Muscle layer of duodenum (tissue), 2 donors: ENCODE data around the gene FCMR.
"Not testable (repeated sequence)": the region's sequence is repeated elsewhere in the genome, so short reads cannot be mapped to it uniquely, and the experiment has no call there.

Experiments
- H3K27ac ChIP-seq: one replicate; pipeline ENCODE4 v1.7.0; 2013; ENCODE audit warnings: mild to moderate bottlenecking, low read length
- H3K27me3 ChIP-seq: one replicate; pipeline ENCODE4 v1.7.0; 2013; ENCODE audit warnings: low read depth, mild to moderate bottlenecking, control low read depth, low read length
- H3K36me3 ChIP-seq, 2 donors: one replicate each; pipeline ENCODE4 v1.7.0; 2013; ENCODE audit warnings: low read length in 2 of 2, control low read depth in 1 of 2, mild to moderate bottlenecking in 1 of 2; ENCODE audit not compliant: insufficient read depth in 2 of 2, control insufficient read depth in 1 of 2
- H3K4me1 ChIP-seq, 2 donors: one replicate each; pipeline ENCODE4 v1.7.0; 2013; ENCODE audit warnings: low read length in 2 of 2, mild to moderate bottlenecking in 2 of 2, control low read depth in 1 of 2, moderate library complexity in 1 of 2; ENCODE audit not compliant: insufficient read depth in 2 of 2, control insufficient read depth in 1 of 2
- H3K4me3 ChIP-seq, 2 donors: one replicate each; pipeline ENCODE4 v1.7.0; 2013; ENCODE audit warnings: low read length in 2 of 2, low read depth in 1 of 2, mild to moderate bottlenecking in 1 of 2
- H3K9me3 ChIP-seq, 2 donors: one replicate each; pipeline ENCODE4 v1.7.0; 2013; ENCODE audit warnings: low read length in 2 of 2, control low read depth in 1 of 2, mild to moderate bottlenecking in 1 of 2; ENCODE audit not compliant: control insufficient read depth in 1 of 2
- donor health status: healthy.

The FCMR gene

GRCh38 chr1:206933333-206933945, 11.7 kb upstream of the FCMR start:
- Histone ChIP-seq H3K36me3 (peaks cover 0 to 10% of the 10 kb centered on the region in 2 donors), H3K27ac (no peak overlapping the region)

GRCh38 chr1:206932177-206932576, 10.4 kb upstream of the FCMR start:
- Histone ChIP-seq H3K27ac (no peak overlapping the region), H3K4me1 (no peaks in the 10 kb centered on the region), H3K9me3 (no peaks in the 10 kb centered on the region), H3K4me3 (no peak overlapping the region), H3K27me3 (no peaks in the 10 kb centered on the region), H3K36me3 (peaks cover 0 to 10% of the 10 kb centered on the region in 2 donors)

More at GRCh38 chr1:206933333-206933945, 11.7 kb upstream of the FCMR start:
- Histone ChIP-seq H3K9me3 (no peaks in the 10 kb centered on the region), H3K4me1 (no peaks in the 10 kb centered on the region), H3K4me3 (no peak overlapping the region), H3K27me3 (no peaks in the 10 kb centered on the region)

GRCh38 chr1:206931709-206932108, 10.0 kb upstream of the FCMR start:
- Histone ChIP-seq H3K4me1 (no peaks in the 10 kb centered on the region), H3K36me3 (peaks cover 0 to 10% of the 10 kb centered on the region in 2 donors), H3K27ac (no peak overlapping the region), H3K4me3 (no peak overlapping the region), H3K27me3 (no peaks in the 10 kb centered on the region), H3K9me3 (no peaks in the 10 kb centered on the region)

- no peak overlapping the region for H3K4me3 ChIP-seq
- H3K9me3 ChIP-seq = no peaks in the 10 kb centered on the region
- no peaks in the 10 kb centered on the region for H3K4me1 ChIP-seq
- H3K27ac ChIP-seq = no peak overlapping the region
- H3K36me3 ChIP-seq = peaks cover 0 to 10% of the 10 kb centered on the region in 2 donors
- no peaks in the 10 kb centered on the region for H3K27me3 ChIP-seq
Measured at GRCh38 chr1:206930210-206930798, 8.6 kb upstream of the FCMR start.

GRCh38 chr1:206929524-206929923, 7.8 kb upstream of the FCMR start:
- H3K27me3 ChIP-seq = no peaks in the 10 kb centered on the region
- peaks cover 0 to 10% of the 10 kb centered on the region in 2 donors for H3K36me3 ChIP-seq
- H3K9me3 ChIP-seq = no peaks in the 10 kb centered on the region
- H3K4me3 ChIP-seq = no peak overlapping the region
- H3K27ac ChIP-seq = no peak overlapping the region
- H3K4me1 ChIP-seq = no peaks in the 10 kb centered on the region

GRCh38 chr1:206926286-206926685, 4.5 kb upstream of the FCMR start:
- peaks cover 0 to 5% of the 10 kb centered on the region in 2 donors for H3K4me1 ChIP-seq
- no peaks in the 10 kb centered on the region for H3K27me3 ChIP-seq
- H3K4me3 ChIP-seq = no peak overlapping the region
- no peaks in the 10 kb centered on the region for H3K36me3 ChIP-seq
- no peak overlapping the region for H3K27ac ChIP-seq
- H3K9me3 ChIP-seq = no peaks in the 10 kb centered on the region

GRCh38 chr1:206925106-206925736, 3.5 kb upstream of the FCMR start:
- no peaks in the 10 kb centered on the region for H3K27me3 ChIP-seq
- peaks cover 0 to 5% of the 10 kb centered on the region in 2 donors for H3K4me1 ChIP-seq
- H3K27ac ChIP-seq = no peak overlapping the region
- H3K36me3 ChIP-seq = no peaks in the 10 kb centered on the region
- H3K4me3 ChIP-seq = no peak overlapping the region
- no peaks in the 10 kb centered on the region for H3K9me3 ChIP-seq

GRCh38 chr1:206924592-206925105, 2.9 kb upstream of the FCMR start:
- H3K4me1 ChIP-seq = peaks cover 0 to 5% of the 10 kb centered on the region in 2 donors
- H3K27ac ChIP-seq = no peak overlapping the region
- no peaks in the 10 kb centered on the region for H3K36me3 ChIP-seq
- no peaks in the 10 kb centered on the region for H3K9me3 ChIP-seq
- no peaks in the 10 kb centered on the region for H3K27me3 ChIP-seq
- H3K4me3 ChIP-seq = no peak overlapping the region

GRCh38 chr1:206923961-206924557, 2.3 kb upstream of the FCMR start:
- H3K27ac ChIP-seq, H3K4me1 ChIP-seq, H3K4me3 ChIP-seq: not testable (repeated sequence)

GRCh38 chr1:206923009-206923960, 1.5 kb upstream of the FCMR start:
- H3K27me3 ChIP-seq = no peaks in the 10 kb centered on the region
- no peak overlapping the region for H3K4me3 ChIP-seq
- H3K9me3 ChIP-seq = no peaks in the 10 kb centered on the region
- H3K4me1 ChIP-seq = peaks cover 0 to 5% of the 10 kb centered on the region in 2 donors
- H3K27ac ChIP-seq = no peak overlapping the region
- no peaks in the 10 kb centered on the region for H3K36me3 ChIP-seq

More at GRCh38 chr1:206923961-206924557, 2.3 kb upstream of the FCMR start:
- not testable (repeated sequence) for H3K27me3 ChIP-seq, H3K9me3 ChIP-seq, H3K36me3 ChIP-seq
